ENCODE results near the gene KLHL21. TPM values are rescaled to one million over a fixed set of nuclear protein-coding genes. Genes with fewer than 3 reads are reported as not detected.

Gene KLHL21
- total and polyA plus RNA-seq, 9 of the 15 experiments (the other 6 are each of a cell fraction or from before 2014, with no cell fraction given), result 2.1 to 42.1 (median 17.5) TPM

GRCh38 chr1:6612641-6613360 is 10.1 kb upstream of the KLHL21 start (continued):
- TF ChIP-seq MITF (IDR thresholded peaks at IDR 0.05), result no peak
- 0 out of 2 replicates have a peak, but pooled peaks have one; percentile 46 for TF ChIP-seq SREBF1 (IDR thresholded peaks at IDR 0.05; ENCODE audit: borderline replicate concordance, low read depth, low read length)
- TF ChIP-seq CTBP1 (IDR thresholded peaks at IDR 0.05; ENCODE audit: borderline replicate concordance), result peak; percentile 79; the same call in 1 of the 2 replicates
- no peak for TF ChIP-seq ZNF133 (CRISPR knock-in tag; IDR thresholded peaks at IDR 0.05)
- TF ChIP-seq SRSF1 (IDR thresholded peaks at IDR 0.05; ENCODE audit: low read depth, low read length), result no peak
- peak; percentile 29; the same call in 1 of the 2 replicates for TF ChIP-seq KDM2B (CRISPR knock-in tag; IDR thresholded peaks at IDR 0.05)
- TF ChIP-seq EP400 (IDR thresholded peaks at IDR 0.05), result no peak
- no peak for TF ChIP-seq ZBTB5 (IDR thresholded peaks at IDR 0.05)
- no peak for TF ChIP-seq BCLAF1 (IDR thresholded peaks at IDR 0.05; ENCODE audit: borderline replicate concordance in 1 of 2, control insufficient read depth in 1 of 2, low read depth in 2 of 2, low read length in 1 of 2)
- TF ChIP-seq MYC (IDR thresholded peaks at IDR 0.05; ENCODE audit: low read depth, low read length), result no peak
- no peak for TF ChIP-seq MYC (CRISPR knock-in tag; IDR thresholded peaks at IDR 0.05; ENCODE audit: borderline replicate concordance, low read depth)
- no peak for TF ChIP-seq ZNF263 (CRISPR knock-in tag; IDR thresholded peaks at IDR 0.05; ENCODE audit: borderline replicate concordance)
- no peak; the same call in none of the 2 replicates for TF ChIP-seq DPF2 (IDR thresholded peaks at IDR 0.05)
- TF ChIP-seq FOXA1 (IDR thresholded peaks at IDR 0.05; ENCODE audit: borderline replicate concordance), result no peak
- TF ChIP-seq RAD21 (CRISPR knock-in tag; conservative IDR thresholded peaks at IDR 0.05 in 1 of 2, IDR thresholded peaks at IDR 0.05 in 1 of 2), result peak; percentile 12 to 27; a peak in 2 of 4 replicates
- TF ChIP-seq STAT6 (CRISPR knock-in tag; IDR thresholded peaks at IDR 0.05), result 0 out of 2 replicates have a peak, but pooled peaks have one; percentile 67
- no peak for TF ChIP-seq ZNF140 (CRISPR knock-in tag; IDR thresholded peaks at IDR 0.05)
- no peak for TF ChIP-seq RBM39 (optimal IDR thresholded peaks at IDR 0.05; ENCODE audit: low read depth, low read length)
